Gastrocnemius medialis (tissue), 4 donors: ENCODE results near the gene BEST1. TPM values are rescaled to one million over a fixed set of nuclear protein-coding genes. Genes with fewer than 3 reads are reported as not detected.
A peak's percentile ranks its signal among the peaks of the same experiment; 100 is the strongest.

Experiments
- ATAC-seq, 2 donors: fragments of 150-250 bp; one replicate each; pipeline ENCODE4 v1.9.1; 2016
- DNase-seq, 2 donors: peaks; one replicate each; pipeline ENCODE4 v3.0.0-alpha.2; 2019
- H3K27ac ChIP-seq, 4 donors: fragments of 200-600 bp; sonication (generic); 1 replicate in 1 of 4; 2 replicates in 3 of 4; pipeline ENCODE4 v1.5.1; 2016 to 2018; ENCODE audit warnings: mild to moderate bottlenecking in 2 of 4, moderate library complexity in 1 of 4
- H3K27me3 ChIP-seq, 3 donors: fragments of 200-600 bp; sonication (generic) in 2 of 3; 1 replicate in 1 of 3; 2 replicates in 2 of 3; pipeline versions ENCODE4 v1.5.1 to v1.6.0; 2016 to 2019; ENCODE audit warnings: mild to moderate bottlenecking in 1 of 3, moderate library complexity in 1 of 3
- H3K36me3 ChIP-seq, 2 donors: fragments of 200-600 bp; sonication (generic) in 1 of 2; one replicate each; pipeline ENCODE4 v1.5.1; 2017 to 2018
- H3K4me1 ChIP-seq, 2 donors: fragments of 200-600 bp; sonication (generic) in 1 of 2; one replicate each; pipeline ENCODE4 v1.5.1; 2016 to 2017; ENCODE audit warnings: mild to moderate bottlenecking in 2 of 2
- H3K4me3 ChIP-seq, 4 donors: fragments of 200-600 bp; sonication (generic) in 3 of 4; 1 replicate in 1 of 4; 2 replicates in 3 of 4; pipeline ENCODE4 v1.5.1; 2016 to 2019; ENCODE audit warnings: mild to moderate bottlenecking in 2 of 4
- H3K9me3 ChIP-seq, 3 donors: fragments of 200-600 bp; sonication (generic) in 2 of 3; 1 replicate in 1 of 3; 2 replicates in 2 of 3; pipeline ENCODE4 v1.5.1; 2016 to 2019
- CTCF ChIP-seq, 5 experiments: fragments of 450-650 bp in 3 of 5; fragments of 200-600 bp in 2 of 5; sonication (generic) in 2 of 5; IDR thresholded peaks in 4 of 5; conservative IDR thresholded peaks in 1 of 5; 1 replicate in 4 of 5; 2 replicates in 1 of 5; pipeline ENCODE4 v1.5.1; 2016 to 2019; ENCODE audit warnings: antibody characterized with exemption in 5 of 5, mild to moderate bottlenecking in 3 of 5, moderate library complexity in 3 of 5
- POLR2A ChIP-seq, 2 donors: fragments of 450-650 bp; IDR thresholded peaks; one replicate each; pipeline ENCODE4 v1.6.1; 2017; ENCODE audit warnings: antibody characterized with exemption in 2 of 2, mild to moderate bottlenecking in 2 of 2, moderate library complexity in 2 of 2
- in situ Hi-C, 4 donors: fragments of 200-750 bp; cut with MboI; loops; one replicate each; pipeline versions ENCODE4 v1.15.0 to v1.8.0; 2017; ENCODE audit warnings: low sequenced_read_pairs in 4 of 4
- intact Hi-C: fragments of 100-400 bp; cut with DNase I; formaldehyde crosslinking; loops from one replicate; pipeline ENCODE4 v1.15.1; 2023; ENCODE audit warnings: low total_unique reads
- total RNA-seq, 4 donors: library from RNA; depleted of rRNA; stranded (reverse); fragments of >200 nt; gene quantifications; one replicate each; pipeline versions ENCODE4 v1.1.0 to v1.2.3, GENCODE V29; 2016

Gene BEST1
- total RNA-seq, 4 donors from 2014 or later, result 0.93 to 1.7 (median 0.94) TPM; not detected in 1

GRCh38 chr11:61914471-61915171 is 35.5 kb upstream of the BEST1 start:
- DNase-seq, result peak in 1 of 2 donors; percentile 0
- H3K9me3 ChIP-seq, result no peaks in the 10 kb centered on the region
- H3K27ac ChIP-seq, result no peak overlapping the region
- no peak overlapping the region for H3K4me3 ChIP-seq
- no peak for ATAC-seq
- intact Hi-C loops (no loop called here), in situ Hi-C loops (no loop called here)
- H3K4me1 ChIP-seq, result peaks cover 0 to 5% of the 10 kb centered on the region in 2 donors
- no peaks in the 10 kb centered on the region for H3K36me3 ChIP-seq
- TF ChIP-seq POLR2A (IDR thresholded peaks at IDR 0.05) (no peak), CTCF (IDR thresholded peaks at IDR 0.05 in 4 of 5, conservative IDR thresholded peaks at IDR 0.05 in 1 of 5) (no peak)
- peaks cover 14 to 20% (median 16%) of the 10 kb centered on the region in 3 donors for H3K27me3 ChIP-seq

- in situ Hi-C loops, result no loop called here
- Histone ChIP-seq H3K27ac (peak overlapping the region; percentile 63 to 77 (median 68)), H3K9me3 (no peaks in the 10 kb centered on the region), H3K4me3 (peak overlapping the region; percentile 52 to 65 (median 55)), H3K4me1 (peaks cover 0 to 5% of the 10 kb centered on the region in 2 donors), H3K27me3 (peaks cover 14 to 21% (median 16%) of the 10 kb centered on the region in 3 donors), H3K36me3 (no peaks in the 10 kb centered on the region)
- peak in 1 of 2 donors; percentile 3 for ATAC-seq
- peak in 1 of 2 donors; percentile 12 for DNase-seq
- intact Hi-C loops, result no loop called here
- no peak for TF ChIP-seq CTCF (IDR thresholded peaks at IDR 0.05 in 4 of 5, conservative IDR thresholded peaks at IDR 0.05 in 1 of 5)
- TF ChIP-seq POLR2A (IDR thresholded peaks at IDR 0.05), result no peak
Measured at GRCh38 chr11:61916737-61917333, 33.3 kb upstream of the BEST1 start.

GRCh38 chr11:61917334-61918109 is 32.6 kb upstream of the BEST1 start, which contains the start of gene RAB3IL1:
TSS of gene RAB3IL1 (minus strand) at chr11:61917566. CDS start at chr11:61917367, 199 bp downstream.
- peak within 1 kb of the TSS; percentile 52 to 65 (median 55) for H3K4me3 ChIP-seq
- peak; percentile 45 to 52 for DNase-seq
- peak; percentile 55 to 78 for ATAC-seq
- H3K9me3 ChIP-seq, result no peaks in the 10 kb centered on the region
- H3K27ac ChIP-seq, result peak within 1 kb of the TSS; percentile 63 to 77 (median 68)
- H3K36me3 ChIP-seq, result no peaks in the 10 kb centered on the region
- in situ Hi-C loops (no loop called here), intact Hi-C loops (no loop called here)
- peak in 1 of 5 experiments; percentile 10 for TF ChIP-seq CTCF (IDR thresholded peaks at IDR 0.05 in 4 of 5, conservative IDR thresholded peaks at IDR 0.05 in 1 of 5)
- peak; percentile 50 to 53 for TF ChIP-seq POLR2A (IDR thresholded peaks at IDR 0.05)
- peaks cover 14 to 21% (median 16%) of the 10 kb centered on the region in 3 donors for H3K27me3 ChIP-seq
- peaks cover 0 to 10% of the 10 kb centered on the region in 2 donors for H3K4me1 ChIP-seq

GRCh38 chr11:61918251-61918937 is 31.8 kb upstream of the BEST1 start:
- Histone ChIP-seq H3K4me3 (peak overlapping the region in 1 of 4 donors; percentile 54), H3K4me1 (peaks cover 5 to 10% of the 10 kb centered on the region in 2 donors)
- no peak for TF ChIP-seq POLR2A (IDR thresholded peaks at IDR 0.05)
- no peak for TF ChIP-seq CTCF (IDR thresholded peaks at IDR 0.05 in 4 of 5, conservative IDR thresholded peaks at IDR 0.05 in 1 of 5)

More at GRCh38 chr11:61918251-61918937, 31.8 kb upstream of the BEST1 start:
- ATAC-seq (no peak), DNase-seq (no peak)
- peaks cover 14 to 21% (median 16%) of the 10 kb centered on the region in 3 donors for H3K27me3 ChIP-seq
- in situ Hi-C loops, result no loop called here
- no peaks in the 10 kb centered on the region for H3K9me3 ChIP-seq
- intact Hi-C loops, result no loop called here
- H3K36me3 ChIP-seq, result no peaks in the 10 kb centered on the region
- H3K27ac ChIP-seq, result peak overlapping the region; percentile 49 to 77 (median 68)
